Natural killer cell (primary cell): ENCODE data around the gene SLC12A8. TPM values are rescaled to one million over a fixed set of nuclear protein-coding genes. Genes with fewer than 3 reads are reported as not detected.
A peak's percentile ranks its signal among the peaks of the same experiment; 100 is the strongest.

Experiments used
- ATAC-seq, 3 donors: fragments of 150-1000 bp in 2 of 3; fragments of 200-7000 bp in 1 of 3; cut with Tn5 transposase; 1 replicate in 1 of 3; 2 replicates in 2 of 3; pipeline ENCODE4 v1.10.0; 2021; ENCODE audit warnings: mild to moderate bottlenecking in 2 of 3, moderate library complexity in 2 of 3
- DNase-seq, 2 donors: peaks; one replicate each; pipeline versions ENCODE4 v3.0.0 to v3.0.0-alpha.2; 2013 to 2021; ENCODE audit warnings: mixed read lengths in 1 of 2
- H3K27ac ChIP-seq: one replicate; pipeline ENCODE4 v1.5.1; 2013; ENCODE audit warnings: mild to moderate bottlenecking, low read length
- H3K27me3 ChIP-seq: one replicate; pipeline ENCODE4 v1.6.1; 2013; ENCODE audit warnings: low read length; ENCODE audit not compliant: control insufficient read depth, insufficient read depth
- H3K36me3 ChIP-seq: one replicate; pipeline ENCODE4 v1.6.1; 2013; ENCODE audit warnings: low read length; ENCODE audit not compliant: control insufficient read depth, insufficient read depth
- H3K4me1 ChIP-seq: one replicate; pipeline ENCODE4 v1.6.1; 2013; ENCODE audit warnings: low read length; ENCODE audit not compliant: control insufficient read depth, insufficient read depth
- H3K4me3 ChIP-seq: one replicate; pipeline ENCODE4 v1.5.1; 2013; ENCODE audit warnings: low read length
- H3K9me3 ChIP-seq: one replicate; pipeline ENCODE4 v1.6.1; 2013; ENCODE audit warnings: low read length; ENCODE audit not compliant: control insufficient read depth, insufficient read depth
- H3K27ac Mint-ChIP-seq, 2 donors: one replicate each; pipeline ENCODE4 v1.8.0; 2022; ENCODE audit warnings: mild to moderate bottlenecking in 2 of 2, mixed read lengths in 2 of 2, moderate library complexity in 1 of 2
- H3K27me3 Mint-ChIP-seq, 2 donors: one replicate each; pipeline ENCODE4 v1.8.0; 2022; ENCODE audit warnings: low read depth in 2 of 2, mixed read lengths in 2 of 2
- H3K36me3 Mint-ChIP-seq: one replicate; pipeline ENCODE4 v1.8.0; 2022; ENCODE audit warnings: mixed read lengths
- H3K4me1 Mint-ChIP-seq, 2 donors: one replicate each; pipeline ENCODE4 v1.8.0; 2022; ENCODE audit warnings: mixed read lengths in 2 of 2
- H3K4me3 Mint-ChIP-seq: one replicate; pipeline ENCODE4 v1.8.0; 2022; ENCODE audit warnings: mild to moderate bottlenecking, moderate library complexity, mixed read lengths
- H3K9me3 Mint-ChIP-seq, 2 donors: one replicate each; pipeline ENCODE4 v1.8.0; 2022; ENCODE audit warnings: mixed read lengths in 2 of 2
- CTCF ChIP-seq: fragments of 200-600 bp; IDR thresholded peaks from one replicate; pipeline ENCODE4 v1.8.0; 2022; ENCODE audit warnings: antibody characterized with exemption
- WGBS: methylation state at CpG from one replicate; pipeline ENCODE4 v1.1.7; 2013; ENCODE audit warnings: missing lambda C conversion rate; ENCODE audit not compliant: insufficient coverage; 5-methylcytosine and 5-hydroxymethylcytosine counted together
- intact Hi-C: fragments of 100-400 bp; cut with micrococcal nuclease; formaldehyde crosslinking; loops from one replicate; pipeline ENCODE4 v1.14.2; 2022
- total RNA-seq, 4 donors: library from RNA; stranded (reverse); fragments of 120-200 nt in 1 of 4; gene quantifications; one replicate each; pipeline versions ENCODE4 v1.2.3 to v1.2.4, GENCODE V29; 2013 to 2022

Gene SLC12A8
- total RNA-seq, 3 donors from 2014 or later (not counting 1 experiment from before 2014, with no cell fraction given): 0.25 to 1.4 (median 0.61) TPM

- no peaks in the 10 kb centered on the region for H3K36me3 ChIP-seq
- intact Hi-C loops: no loop called here
- H3K4me1 ChIP-seq: peaks cover 19% of the 10 kb centered on the region
- no peak overlapping the region for H3K4me3 ChIP-seq
- 90% methylated on average over 8 of the region's 11 CpGs for WGBS
- peaks cover 28 to 35% of the 10 kb centered on the region in 2 donors for H3K27me3 Mint-ChIP-seq
- ATAC-seq: no peak
- H3K36me3 Mint-ChIP-seq: no peaks in the 10 kb centered on the region
- H3K27me3 ChIP-seq: peaks cover 19% of the 10 kb centered on the region
- H3K4me3 Mint-ChIP-seq: peak overlapping the region; percentile 72
- peak overlapping the region in 1 of 2 donors; percentile 70 for H3K27ac Mint-ChIP-seq
- TF ChIP-seq CTCF: no peak
- no peaks in the 10 kb centered on the region for H3K9me3 ChIP-seq
- no peaks in the 10 kb centered on the region for H3K9me3 Mint-ChIP-seq
- peaks cover 10 to 27% of the 10 kb centered on the region in 2 donors for H3K4me1 Mint-ChIP-seq
- no peak for DNase-seq
- no peak overlapping the region for H3K27ac ChIP-seq
These were observed 941 bp downstream of the SLC12A8 start for GRCh38 chr3:125211523-125212090.

- intact Hi-C loops: no loop called here
- no peak for TF ChIP-seq CTCF
- no peak overlapping the region for H3K4me3 Mint-ChIP-seq
These were observed 4.5 kb downstream of the SLC12A8 start for GRCh38 chr3:125207949-125208568.

GRCh38 chr3:125207507-125207906 is 5.0 kb downstream of the SLC12A8 start:
- H3K36me3 Mint-ChIP-seq: no peaks in the 10 kb centered on the region
- H3K4me1 Mint-ChIP-seq: peaks cover 0 to 8% of the 10 kb centered on the region in 2 donors
- H3K4me3 Mint-ChIP-seq: no peak overlapping the region
- peaks cover 6% of the 10 kb centered on the region for H3K4me1 ChIP-seq
- H3K27me3 ChIP-seq: peaks cover 11% of the 10 kb centered on the region
- H3K36me3 ChIP-seq: no peaks in the 10 kb centered on the region
- peaks cover 21 to 28% of the 10 kb centered on the region in 2 donors for H3K27me3 Mint-ChIP-seq
- TF ChIP-seq CTCF: no peak
- no peaks in the 10 kb centered on the region for H3K9me3 Mint-ChIP-seq
- no peak overlapping the region for H3K4me3 ChIP-seq
- DNase-seq: no peak
- no peak overlapping the region for H3K27ac ChIP-seq
- WGBS: 91% methylated on average over 7 of the region's 7 CpGs
- intact Hi-C loops: no loop called here
- no peak overlapping the region for H3K27ac Mint-ChIP-seq
- H3K9me3 ChIP-seq: no peaks in the 10 kb centered on the region
- no peak for ATAC-seq

More at GRCh38 chr3:125207949-125208568, 4.5 kb downstream of the SLC12A8 start:
- no peak overlapping the region for H3K27ac ChIP-seq
- 95% methylated on average over 1 of the region's 1 CpG for WGBS
- ATAC-seq (no peak), DNase-seq (no peak)
- Mint-ChIP-seq H3K36me3 (no peaks in the 10 kb centered on the region), H3K9me3 (no peaks in the 10 kb centered on the region), H3K27ac (no peak overlapping the region), H3K4me1 (peaks cover 0 to 8% of the 10 kb centered on the region in 2 donors), H3K27me3 (peaks cover 21 to 31% of the 10 kb centered on the region in 2 donors)
- H3K9me3 ChIP-seq: no peaks in the 10 kb centered on the region
- peaks cover 15% of the 10 kb centered on the region for H3K27me3 ChIP-seq
- no peak overlapping the region for H3K4me3 ChIP-seq
- H3K36me3 ChIP-seq: no peaks in the 10 kb centered on the region
- H3K4me1 ChIP-seq: peaks cover 11% of the 10 kb centered on the region
